C4-2B (cell line): ENCODE measurements around the gene TBKBP1.
"Not testable (repeated sequence)": the region's sequence is repeated elsewhere in the genome, so short reads cannot be mapped to it uniquely, and the experiment has no call there.

Source experiments
- ZFX ChIP-seq: fragments of 450-650 bp; IDR thresholded peaks from 2 replicates; pipeline ENCODE4 v1.6.1; 2017
- TF ChIP-seq, protein P1 (sequence below): fragments of 450-650 bp; conservative IDR thresholded peaks from 2 replicates; pipeline ENCODE4 v1.5.1; 2017; ENCODE audit warnings: mild to moderate bottlenecking

DNA sequence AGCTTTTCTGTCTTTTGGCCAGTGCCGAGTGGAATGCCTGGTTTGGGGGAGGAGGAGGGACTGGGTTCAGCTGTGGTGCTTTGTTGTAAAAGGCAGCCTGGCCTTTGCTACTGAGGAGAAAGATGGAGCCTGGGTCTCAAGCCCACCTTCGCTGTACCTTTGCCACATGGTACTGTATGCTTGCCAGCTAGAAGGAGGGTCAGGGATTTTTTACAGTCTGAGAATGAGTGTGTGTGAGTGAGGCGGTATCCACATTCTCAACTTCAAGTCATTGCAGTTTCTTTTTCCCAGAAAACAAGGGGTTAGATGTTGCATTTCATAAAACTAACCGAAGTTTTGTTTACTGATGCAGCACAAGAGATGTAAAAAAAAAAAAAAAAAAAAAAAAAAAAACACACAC, 11.2 kb upstream of the TBKBP1 start:
- TF ChIP-seq, protein P1, sequence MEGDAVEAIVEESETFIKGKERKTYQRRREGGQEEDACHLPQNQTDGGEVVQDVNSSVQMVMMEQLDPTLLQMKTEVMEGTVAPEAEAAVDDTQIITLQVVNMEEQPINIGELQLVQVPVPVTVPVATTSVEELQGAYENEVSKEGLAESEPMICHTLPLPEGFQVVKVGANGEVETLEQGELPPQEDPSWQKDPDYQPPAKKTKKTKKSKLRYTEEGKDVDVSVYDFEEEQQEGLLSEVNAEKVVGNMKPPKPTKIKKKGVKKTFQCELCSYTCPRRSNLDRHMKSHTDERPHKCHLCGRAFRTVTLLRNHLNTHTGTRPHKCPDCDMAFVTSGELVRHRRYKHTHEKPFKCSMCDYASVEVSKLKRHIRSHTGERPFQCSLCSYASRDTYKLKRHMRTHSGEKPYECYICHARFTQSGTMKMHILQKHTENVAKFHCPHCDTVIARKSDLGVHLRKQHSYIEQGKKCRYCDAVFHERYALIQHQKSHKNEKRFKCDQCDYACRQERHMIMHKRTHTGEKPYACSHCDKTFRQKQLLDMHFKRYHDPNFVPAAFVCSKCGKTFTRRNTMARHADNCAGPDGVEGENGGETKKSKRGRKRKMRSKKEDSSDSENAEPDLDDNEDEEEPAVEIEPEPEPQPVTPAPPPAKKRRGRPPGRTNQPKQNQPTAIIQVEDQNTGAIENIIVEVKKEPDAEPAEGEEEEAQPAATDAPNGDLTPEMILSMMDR = not testable (repeated sequence)
- TF ChIP-seq ZFX = not testable (repeated sequence)
